HG03378 (cell line): ENCODE results near the gene VAT1L.

Experiments used
- ATAC-seq: cut with Tn5 transposase; IDR thresholded peaks from one replicate; pipeline ENCODE4 v1.9.1; 2021; ENCODE audit warnings: mild to moderate bottlenecking, moderate library complexity; ENCODE audit not compliant: unreplicated experiment

VAT1L gene

GRCh38 chr16:77827032-77827431 is 38.7 kb downstream of the VAT1L start:
- ATAC-seq: no peak

GRCh38 chr16:77833921-77834634 is 45.7 kb downstream of the VAT1L start:
- no peak for ATAC-seq

- ATAC-seq: no peak
Measured at GRCh38 chr16:77834635-77835540, 46.5 kb downstream of the VAT1L start.

- ATAC-seq: no peak
Measured at GRCh38 chr16:77836801-77837200, 48.4 kb downstream of the VAT1L start.

GRCh38 chr16:77838597-77839255 is 50.4 kb downstream of the VAT1L start:
- ATAC-seq: no peak

GRCh38 chr16:77840093-77840492 is 51.7 kb downstream of the VAT1L start:
- ATAC-seq: no peak

GRCh38 chr16:77840673-77841501 is 52.5 kb downstream of the VAT1L start:
- ATAC-seq: no peak

GRCh38 chr16:77841502-77841763 is 53.1 kb downstream of the VAT1L start:
- no peak for ATAC-seq

GRCh38 chr16:77842468-77842867 is 54.1 kb downstream of the VAT1L start:
- ATAC-seq: no peak

- no peak for ATAC-seq
Measured at GRCh38 chr16:77843405-77843804, 55.0 kb downstream of the VAT1L start.

GRCh38 chr16:77844801-77845200 is 56.4 kb downstream of the VAT1L start:
- no peak for ATAC-seq

- ATAC-seq: no peak
Measured at GRCh38 chr16:77849646-77850258, 61.4 kb downstream of the VAT1L start.

- ATAC-seq: no peak
Measured at GRCh38 chr16:77850636-77851333, 62.4 kb downstream of the VAT1L start.

- no peak for ATAC-seq
Measured at GRCh38 chr16:77853161-77853560, 64.8 kb downstream of the VAT1L start.

GRCh38 chr16:77856438-77857160 is 68.2 kb downstream of the VAT1L start:
- no peak for ATAC-seq

GRCh38 chr16:77858060-77858459 is 69.7 kb downstream of the VAT1L start:
- ATAC-seq: no peak

- ATAC-seq: no peak
Measured at GRCh38 chr16:77859493-77860232, 71.3 kb downstream of the VAT1L start.

GRCh38 chr16:77860953-77861352 is 72.6 kb downstream of the VAT1L start:
- no peak for ATAC-seq

GRCh38 chr16:77863250-77863649 is 74.9 kb downstream of the VAT1L start:
- no peak for ATAC-seq
